Stomach (tissue), 4 donors: ENCODE data around the gene PSTPIP2.

Source experiments
- CTCF ChIP-seq, 7 experiments: fragments of 450-650 bp in 4 of 7; fragments of 200-600 bp in 3 of 7; sonication (generic) in 3 of 7; IDR thresholded peaks; one replicate each; pipeline ENCODE4 v1.5.1; 2016 to 2019; ENCODE audit warnings: antibody characterized with exemption in 7 of 7, control low read depth in 2 of 7, mild to moderate bottlenecking in 1 of 7
- EP300 ChIP-seq: sonication (generic); formaldehyde crosslinking; IDR thresholded peaks from one replicate; pipeline ENCODE4 v1.6.1; 2017; ENCODE audit warnings: antibody characterized with exemption
- POLR2A ChIP-seq, 4 donors: fragments of 450-650 bp; IDR thresholded peaks; one replicate each; pipeline ENCODE4 v1.6.1; 2016; ENCODE audit warnings: antibody characterized with exemption in 4 of 4, control low read depth in 2 of 4, mild to moderate bottlenecking in 1 of 4, moderate library complexity in 1 of 4
- POLR2AphosphoS5 ChIP-seq, 3 donors: sonication (generic); formaldehyde crosslinking; IDR thresholded peaks; one replicate each; pipeline ENCODE4 v1.6.1; 2016; ENCODE audit warnings: antibody characterized with exemption in 3 of 3

GRCh38 chr18:45997700-45998151, 74.3 kb downstream of the PSTPIP2 start:
- no peak for TF ChIP-seq CTCF (IDR thresholded peaks at IDR 0.05)
- no peak for TF ChIP-seq POLR2AphosphoS5 (IDR thresholded peaks at IDR 0.05)
- no peak for TF ChIP-seq POLR2A (IDR thresholded peaks at IDR 0.05)
- no peak for TF ChIP-seq EP300
